ENCODE data around the gene PLCD4. TPM values are rescaled to one million over a fixed set of nuclear protein-coding genes. Genes with fewer than 3 reads are reported as not detected.

The PLCD4 gene
- total RNA-seq, 1 donor from 2014 or later: 1.9 TPM

DNA sequence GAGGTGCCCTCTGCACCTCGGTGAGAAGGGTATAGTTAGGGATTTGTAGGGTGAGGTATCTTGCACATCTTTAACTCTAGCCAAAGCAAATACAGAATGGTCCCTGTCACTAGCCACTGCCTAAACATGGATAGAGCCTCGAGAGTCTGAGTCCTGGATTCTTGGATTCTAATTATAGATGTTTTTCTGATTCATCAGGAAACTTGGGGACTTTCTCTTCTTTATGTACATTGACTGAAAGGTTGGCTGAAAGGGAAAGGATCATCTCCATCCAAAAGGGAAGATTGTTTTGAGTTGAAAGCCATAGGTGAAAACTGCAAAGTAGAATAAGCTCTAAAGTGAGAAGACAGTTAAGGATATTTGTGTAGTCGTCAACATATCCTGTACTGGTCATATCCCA is 72.4 kb downstream of the PLCD4 start:
- H3K4me3 ChIP-seq: no peak overlapping the region
- TF ChIP-seq, protein P1, sequence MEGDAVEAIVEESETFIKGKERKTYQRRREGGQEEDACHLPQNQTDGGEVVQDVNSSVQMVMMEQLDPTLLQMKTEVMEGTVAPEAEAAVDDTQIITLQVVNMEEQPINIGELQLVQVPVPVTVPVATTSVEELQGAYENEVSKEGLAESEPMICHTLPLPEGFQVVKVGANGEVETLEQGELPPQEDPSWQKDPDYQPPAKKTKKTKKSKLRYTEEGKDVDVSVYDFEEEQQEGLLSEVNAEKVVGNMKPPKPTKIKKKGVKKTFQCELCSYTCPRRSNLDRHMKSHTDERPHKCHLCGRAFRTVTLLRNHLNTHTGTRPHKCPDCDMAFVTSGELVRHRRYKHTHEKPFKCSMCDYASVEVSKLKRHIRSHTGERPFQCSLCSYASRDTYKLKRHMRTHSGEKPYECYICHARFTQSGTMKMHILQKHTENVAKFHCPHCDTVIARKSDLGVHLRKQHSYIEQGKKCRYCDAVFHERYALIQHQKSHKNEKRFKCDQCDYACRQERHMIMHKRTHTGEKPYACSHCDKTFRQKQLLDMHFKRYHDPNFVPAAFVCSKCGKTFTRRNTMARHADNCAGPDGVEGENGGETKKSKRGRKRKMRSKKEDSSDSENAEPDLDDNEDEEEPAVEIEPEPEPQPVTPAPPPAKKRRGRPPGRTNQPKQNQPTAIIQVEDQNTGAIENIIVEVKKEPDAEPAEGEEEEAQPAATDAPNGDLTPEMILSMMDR (IDR thresholded peaks at IDR 0.05): no peak
- intact Hi-C loops (cut with DNase I): no loop called here
- H3K36me3 ChIP-seq: peaks cover 21 to 31% of the 10 kb centered on the region in 2 donors
- no peak overlapping the region for H3K27ac ChIP-seq
- no peaks in the 10 kb centered on the region for H3K4me1 ChIP-seq
- H3K9me3 ChIP-seq: no peaks in the 10 kb centered on the region
- H3K27me3 ChIP-seq: no peaks in the 10 kb centered on the region
- no peak for DNase-seq (ENCODE audit: low spot score in 2 of 2)

Other genes with a start within 250 kb of the PLCD4 start
- 16.4 TPM for gene SLC11A1, start 225.6 kb upstream of the PLCD4 start, total RNA-seq
- gene CTDSP1, start 208.0 kb upstream of the PLCD4 start, total RNA-seq: 144 TPM
- gene VIL1, start 188.8 kb upstream of the PLCD4 start, total RNA-seq: not detected
- 11.8 TPM for gene USP37, start 39.5 kb upstream of the PLCD4 start, total RNA-seq
- 46.7 TPM for gene CNOT9, start 39.1 kb upstream of the PLCD4 start, total RNA-seq
- 79.7 TPM for gene ZNF142, start 51.7 kb downstream of the PLCD4 start, total RNA-seq
- 27.7 TPM for gene BCS1L, start 51.8 kb downstream of the PLCD4 start, total RNA-seq
- gene RNF25, start 64.1 kb downstream of the PLCD4 start, total RNA-seq: 36.0 TPM
- gene STK36, start 64.2 kb downstream of the PLCD4 start, total RNA-seq: 17.7 TPM
- gene TTLL4, start 102.9 kb downstream of the PLCD4 start, total RNA-seq: 93.4 TPM
- gene CYP27A1, start 174.2 kb downstream of the PLCD4 start, total RNA-seq: 53.1 TPM
- gene PRKAG3, start 223.9 kb downstream of the PLCD4 start, total RNA-seq: not detected

Measured in ascending aorta (tissue), 2 donors.